K562 (cell line): ENCODE data around the gene BTG2. TPM values are rescaled to one million over a fixed set of nuclear protein-coding genes. Genes with fewer than 3 reads are reported as not detected.
A peak's percentile ranks its signal among the peaks of the same experiment; 100 is the strongest.

Experiments
- CBFA2T2 ChIP-seq: fragments of 450-650 bp; conservative IDR thresholded peaks from 2 replicates; pipeline ENCODE4 v1.6.1; 2017; ENCODE audit warnings: mild to moderate bottlenecking
- CBX3 ChIP-seq, 2 experiments: IDR thresholded peaks; 1 replicate in 1 of 2; 2 replicates in 1 of 2; pipeline ENCODE4 v1.6.1; 2012; ENCODE audit warnings: inconsistent platforms in 2 of 2, low read length in 2 of 2, borderline replicate concordance in 1 of 2, control low read depth in 1 of 2
- CSDE1 ChIP-seq, 2 experiments: fragments of 450-650 bp; IDR thresholded peaks; 2 replicates each; pipeline ENCODE4 v1.6.1; 2016; ENCODE audit warnings: mild to moderate bottlenecking in 1 of 2
- CTCFL ChIP-seq: IDR thresholded peaks from 2 replicates; pipeline ENCODE4 v1.6.1; 2011; ENCODE audit warnings: borderline replicate concordance, low read depth, mild to moderate bottlenecking, moderate library complexity, low read length; ENCODE audit not compliant: insufficient read depth, poor library complexity, severe bottlenecking
- DPF2 ChIP-seq: fragments of 450-650 bp; IDR thresholded peaks from 2 replicates; pipeline ENCODE4 v1.6.1; 2016
- ETS1 ChIP-seq: conservative IDR thresholded peaks from 2 replicates; pipeline ENCODE4 v1.6.1; 2011; ENCODE audit warnings: low read depth, mild to moderate bottlenecking, low read length; ENCODE audit not compliant: control insufficient read depth
- GATAD2B ChIP-seq: fragments of 450-650 bp; IDR thresholded peaks from 2 replicates; pipeline ENCODE4 v1.6.1; 2017; ENCODE audit warnings: mild to moderate bottlenecking, borderline replicate concordance
- JUND ChIP-seq, 2 experiments: IDR thresholded peaks; 2 replicates in 1 of 2; 3 replicates in 1 of 2; pipeline ENCODE4 v1.6.1; 2011; ENCODE audit warnings: borderline replicate concordance in 2 of 2, low read depth in 2 of 2, low read length in 2 of 2, improper control_type of control experiment in 1 of 2, missing biosample characterization in 1 of 2, missing genetic modification characterization in 1 of 2, missing genetic modification reagents in 1 of 2
- MAFG ChIP-seq: fragments of 450-650 bp; conservative IDR thresholded peaks from 2 replicates; pipeline ENCODE4 v1.6.1; 2016; ENCODE audit warnings: missing genetic modification characterization, missing compliant biosample characterization
- NKRF ChIP-seq: fragments of 450-650 bp; IDR thresholded peaks from 2 replicates; pipeline ENCODE4 v1.6.1; 2016; ENCODE audit warnings: borderline replicate concordance
- RBM14 ChIP-seq: fragments of 200-400 bp; formaldehyde crosslinking; IDR thresholded peaks from 2 replicates; pipeline ENCODE4 v1.6.1; 2018; ENCODE audit warnings: low read depth, mild to moderate bottlenecking, low read length, moderate library complexity, borderline replicate concordance; ENCODE audit not compliant: insufficient read depth
- RBM15 ChIP-seq: fragments of 200-400 bp; formaldehyde crosslinking; IDR thresholded peaks from 2 replicates; pipeline ENCODE4 v1.6.1; 2018; ENCODE audit warnings: mild to moderate bottlenecking, low read length, moderate library complexity; ENCODE audit not compliant: insufficient read depth
- SOX6 ChIP-seq: fragments of 450-650 bp; IDR thresholded peaks from 2 replicates; pipeline ENCODE4 v1.6.1; 2014; ENCODE audit warnings: mild to moderate bottlenecking
- STAT5B ChIP-seq: fragments of 250-450 bp; sonication (Bioruptor Pico); IDR thresholded peaks from 2 replicates; pipeline ENCODE4 v1.8.0; 2021; ENCODE audit warnings: mild to moderate bottlenecking, inconsistent platforms
- TOE1 ChIP-seq, 2 experiments: fragments of 450-650 bp in 1 of 2; sonication (generic) in 1 of 2; formaldehyde crosslinking in 1 of 2; IDR thresholded peaks; 2 replicates each; pipeline versions ENCODE4 v1.7.1 to v1.8.0; 2016 to 2022; ENCODE audit warnings: borderline replicate concordance in 2 of 2, mild to moderate bottlenecking in 2 of 2, antibody characterized with exemption in 1 of 2, inconsistent platforms in 1 of 2, low read depth in 1 of 2, missing genetic modification reagents in 1 of 2, moderate library complexity in 1 of 2
- YY1 ChIP-seq, 3 experiments: IDR thresholded peaks; 2 replicates each; pipeline ENCODE4 v1.6.1; 2011; ENCODE audit warnings: low read length in 2 of 3, mild to moderate bottlenecking in 2 of 3, moderate library complexity in 2 of 3, borderline replicate concordance in 1 of 3, control low read depth in 1 of 3, low read depth in 1 of 3; ENCODE audit not compliant: insufficient read depth in 3 of 3, insufficient replicate concordance in 2 of 3, control insufficient read depth in 1 of 3, insufficient read length in 1 of 3; ENCODE audit errors: extremely low read depth in 1 of 3
- ZBTB43 ChIP-seq: sonication (generic); formaldehyde crosslinking; IDR thresholded peaks from 2 replicates; pipeline ENCODE4 v1.8.0; 2023; ENCODE audit warnings: mild to moderate bottlenecking, missing genetic modification reagents
- polyA plus RNA-seq, 8 experiments: library from polyadenylated mRNA; depleted of rRNA in 4 of 8; stranded (reverse) in 5 of 8; unstranded in 3 of 8; fragments of >200 nt; fragmentation: Nextera tagmentation in 2 of 8; fragmentation: Illumina TruSeq in 1 of 8; extraction: Ambion mirVana in 2 of 8; extraction: Trizol in 1 of 8; gene quantifications; 2 replicates each; pipeline versions ENCODE4 v1.2.1 to v1.2.3, GENCODE V29; 2011 to 2014; ENCODE audit warnings: inconsistent platforms in 1 of 8, missing spikeins in 1 of 8
- total RNA-seq, 7 experiments: library from RNA; depleted of rRNA in 6 of 7; stranded (reverse); fragments of >200 nt in 6 of 7; fragmentation: Illumina TruSeq in 2 of 7; extraction: Trizol in 2 of 7; gene quantifications; 2 replicates each; pipeline versions ENCODE4 v1.2.1 to v1.2.3, GENCODE V29; 2011 to 2021; ENCODE audit warnings: low replicate concordance in 1 of 7

The BTG2 gene
- total and polyA plus RNA-seq, 9 of the 15 experiments (the other 6 are each of a cell fraction or from before 2014, with no cell fraction given): 2.3 to 41.9 (median 8.7) TPM

GRCh38 chr1:203306089-203306964 is 1.0 kb downstream of the BTG2 start (continued):
- TF ChIP-seq YY1 (IDR thresholded peaks at IDR 0.05; ENCODE audit: borderline replicate concordance in 1 of 3, control insufficient read depth in 1 of 3, extremely low read depth in 1 of 3, insufficient read depth in 3 of 3, insufficient read length in 1 of 3, insufficient replicate concordance in 2 of 3, low read depth in 1 of 3, low read length in 2 of 3) (peak in 1 of 3 experiments; percentile 13), MAFG (tag) (no peak), GATAD2B (peak; percentile 89), SOX6 (peak; percentile 91), STAT5B (CRISPR knock-in tag) (no peak), NKRF (peak; percentile 58; the same call in 1 of the 2 replicates), RBM14 (no peak), CBX3 (IDR thresholded peaks at IDR 0.05; ENCODE audit: borderline replicate concordance in 1 of 2, low read length in 2 of 2) (no peak), ETS1 (no peak; the same call in 1 of the 2 replicates), CSDE1 (IDR thresholded peaks at IDR 0.05) (no peak), JUND (IDR thresholded peaks at IDR 0.05; ENCODE audit: borderline replicate concordance, low read depth, low read length) (peak; percentile 84), JUND (tag; IDR thresholded peaks at IDR 0.05; ENCODE audit: borderline replicate concordance, low read depth, low read length) (peak; percentile 79; the same call in 1 of the 3 replicates), ZBTB43 (CRISPR knock-in tag) (no peak), RBM15 (no peak), CTCFL (no peak), TOE1 (IDR thresholded peaks at IDR 0.05; ENCODE audit: borderline replicate concordance) (peak; percentile 75), TOE1 (CRISPR knock-in tag; IDR thresholded peaks at IDR 0.05; ENCODE audit: borderline replicate concordance, low read depth) (no peak), CBFA2T2 (peak; percentile 90), DPF2 (peak; percentile 85)
